ENCODE data around the gene PTPN7. TPM values are rescaled to one million over a fixed set of nuclear protein-coding genes. Genes with fewer than 3 reads are reported as not detected.
A peak's percentile ranks its signal among the peaks of the same experiment; 100 is the strongest.
"Not testable (repeated sequence)": the region's sequence is repeated elsewhere in the genome, so short reads cannot be mapped to it uniquely, and the experiment has no call there.

The PTPN7 gene
- polyA plus RNA-seq, 1 donor, result 1.3 TPM

DNA sequence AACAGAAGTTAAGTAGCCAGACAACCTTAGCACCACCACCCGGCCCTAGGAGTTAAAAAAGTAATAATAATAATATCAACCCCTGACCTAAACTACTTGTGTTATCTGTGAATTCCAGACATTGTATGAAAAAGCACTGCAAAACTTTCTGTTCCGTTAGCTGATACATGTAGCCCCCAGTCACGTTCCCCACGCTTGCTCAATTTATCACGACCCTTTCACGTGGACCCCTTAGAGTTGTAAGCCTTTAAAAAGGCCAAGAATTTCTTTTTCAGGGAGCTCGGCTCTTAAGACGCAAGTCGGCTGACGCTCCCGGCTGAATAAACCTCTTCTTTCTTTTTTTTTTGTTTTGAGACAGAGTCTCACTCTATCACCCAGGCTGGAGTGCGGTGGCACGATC is 6.7 kb upstream of the PTPN7 start:
- not testable (repeated sequence) for DNase-seq

DNA sequence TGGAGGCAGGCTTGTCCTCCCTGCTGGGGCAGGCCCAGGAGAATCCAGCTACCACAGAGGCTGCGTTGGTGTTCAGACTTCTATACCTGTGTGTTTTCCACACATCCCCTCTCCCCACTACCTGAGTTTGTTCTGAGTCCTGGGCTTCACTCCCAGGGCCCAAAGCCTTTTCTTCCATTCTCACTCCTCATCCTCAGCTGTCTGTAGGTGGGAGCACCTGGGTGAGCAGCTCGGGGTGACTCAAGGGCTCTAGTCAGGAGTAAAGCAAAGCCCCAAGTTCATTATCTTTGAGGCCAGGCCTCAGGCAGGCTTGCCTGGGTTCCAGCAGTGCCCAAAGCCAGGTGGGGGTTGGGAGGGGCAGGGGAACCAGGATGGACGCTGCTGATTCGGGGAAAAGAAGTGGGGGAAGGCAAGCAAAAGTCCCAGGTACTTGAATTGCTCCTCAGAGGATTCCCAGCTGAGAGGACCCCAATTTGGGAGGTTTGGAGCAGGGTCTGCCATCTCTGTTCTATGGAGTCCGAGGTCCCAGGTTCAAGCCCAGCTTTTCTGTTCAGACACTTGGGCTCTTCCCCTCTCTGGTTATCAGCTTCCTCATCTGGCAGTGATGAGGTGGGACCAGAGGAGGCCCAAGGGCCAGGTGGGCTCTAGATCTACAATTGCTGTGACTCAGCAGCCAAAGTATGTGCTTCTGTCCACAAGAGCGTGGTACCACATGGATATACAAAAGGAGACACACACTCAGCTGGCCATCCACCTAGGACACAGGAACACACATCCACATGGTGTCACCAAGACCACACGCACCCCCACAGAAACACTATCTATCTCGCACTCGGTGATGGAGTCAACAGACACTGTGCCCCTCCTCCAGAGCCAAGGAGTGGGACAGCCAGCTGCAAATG is 5.8 kb upstream of the PTPN7 start:
- DNase-seq, result no peak

DNA sequence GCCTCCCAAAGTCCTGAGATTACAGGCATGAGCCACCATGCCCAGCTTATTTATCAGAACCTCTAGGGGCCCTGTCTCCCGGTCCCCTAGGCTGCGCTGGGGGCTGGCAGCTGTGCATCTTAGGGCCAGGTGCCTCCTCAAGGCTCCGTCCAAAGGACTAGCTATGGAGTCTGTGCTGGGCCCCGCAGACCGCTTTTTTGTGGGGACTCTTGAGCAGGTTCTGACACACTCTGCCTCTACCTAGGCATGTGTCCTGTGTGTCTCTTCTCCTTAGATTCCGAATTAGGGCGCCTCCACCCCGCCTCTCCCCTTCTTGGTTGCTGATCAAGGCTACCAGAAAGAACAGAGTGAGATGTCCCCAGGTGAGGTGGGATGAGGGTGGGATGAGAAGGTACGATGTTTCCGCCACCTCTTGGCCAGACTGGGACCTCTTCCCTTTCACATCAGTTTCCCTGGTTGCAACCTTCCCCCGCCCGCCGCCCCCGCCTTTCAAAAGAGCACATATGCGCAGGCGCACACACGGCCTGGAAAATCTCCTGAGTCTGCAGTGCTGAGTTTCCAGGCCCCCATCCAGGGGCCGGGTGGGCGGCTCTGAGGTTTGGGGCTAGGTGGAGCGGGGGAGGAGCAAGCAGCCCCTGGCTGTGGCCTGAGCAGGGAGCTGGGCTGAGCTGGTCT is 5.0 kb upstream of the PTPN7 start:
- no peak for DNase-seq

DNA sequence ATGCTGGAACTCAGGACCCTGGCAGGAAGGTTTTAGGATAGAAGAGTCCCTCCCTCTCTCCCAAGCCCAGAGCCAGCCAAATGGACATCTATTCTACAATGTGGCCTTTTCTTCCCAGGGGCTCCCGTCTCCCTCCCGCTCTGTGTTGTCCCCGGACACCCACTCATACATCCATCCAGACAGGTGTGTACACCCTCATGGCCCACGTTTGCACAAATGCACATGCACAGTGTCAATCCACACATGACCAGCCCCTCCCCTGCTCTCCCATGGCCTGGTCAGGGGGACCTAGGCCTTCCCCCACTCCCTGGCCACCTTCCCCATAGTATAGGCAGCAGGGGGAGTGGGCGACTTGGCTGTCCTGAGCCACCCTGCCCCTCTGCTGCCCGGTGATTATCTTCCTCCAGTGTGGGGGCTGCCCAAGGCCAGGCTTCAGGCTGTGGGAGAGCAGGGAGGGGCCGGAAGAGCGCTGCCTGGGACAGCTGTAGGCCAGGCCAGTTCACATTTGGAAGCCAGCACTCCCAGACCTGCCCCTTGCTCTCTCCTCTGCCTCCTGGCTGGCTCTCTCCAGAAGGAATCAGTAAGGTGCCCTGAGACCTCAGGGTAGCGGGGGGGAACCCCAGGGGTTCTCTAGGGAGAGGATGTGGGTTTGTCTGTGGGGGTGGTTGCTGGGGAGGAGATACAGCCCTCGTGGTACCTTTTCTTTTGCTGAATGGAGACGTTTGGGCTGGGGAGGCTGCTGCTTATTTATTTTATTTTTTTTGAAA is 4.1 kb upstream of the PTPN7 start:
- no peak for DNase-seq

DNA sequence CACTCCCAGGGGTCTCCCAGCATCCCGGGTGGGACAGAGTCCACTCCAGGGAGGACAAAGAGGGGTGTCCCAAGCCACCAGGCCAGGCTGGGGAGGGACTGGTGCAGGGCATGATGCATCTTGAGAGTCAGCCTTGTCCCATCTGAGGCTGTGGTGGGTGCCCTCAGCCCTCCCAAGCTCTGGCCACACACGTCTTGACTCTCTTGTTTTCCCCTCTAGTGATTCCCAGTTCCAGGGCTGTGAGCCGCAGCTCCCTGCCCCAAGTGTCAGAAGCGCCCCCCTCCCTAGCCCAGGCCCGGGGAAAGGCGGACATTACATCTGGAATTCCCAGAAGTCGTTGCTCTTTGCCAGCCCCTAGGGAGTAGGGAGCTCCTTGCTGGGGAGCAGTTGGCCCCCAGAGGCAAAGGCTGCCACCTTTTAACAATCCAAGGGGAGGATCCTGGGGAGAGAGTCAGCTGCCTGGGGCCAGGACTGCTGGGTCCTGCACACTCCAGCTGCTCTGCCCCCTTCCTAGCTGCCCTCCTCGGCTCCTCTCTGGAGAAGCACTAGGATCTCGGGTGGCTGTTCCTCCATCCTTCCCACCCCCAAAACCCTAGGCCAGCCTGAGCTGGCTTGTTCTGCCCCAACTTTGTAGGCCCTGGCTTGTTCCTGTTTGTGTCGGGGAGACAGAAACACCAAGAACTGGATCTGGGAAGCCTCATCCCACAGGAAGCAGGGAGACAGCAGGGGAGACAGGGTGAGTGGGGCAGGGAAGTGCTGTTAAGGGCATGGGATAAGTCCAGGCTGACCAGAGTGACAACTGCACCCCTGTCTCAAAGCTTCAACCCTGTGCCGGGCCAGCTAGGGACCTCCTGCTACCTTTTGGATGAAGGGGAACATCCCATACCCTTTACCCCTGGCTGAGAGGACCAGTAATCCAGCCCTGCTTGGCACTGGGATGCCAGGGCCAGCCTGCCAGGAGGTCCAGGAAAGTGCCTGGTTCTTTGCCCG is 3.2 kb upstream of the PTPN7 start:
- DNase-seq, result no peak

DNA sequence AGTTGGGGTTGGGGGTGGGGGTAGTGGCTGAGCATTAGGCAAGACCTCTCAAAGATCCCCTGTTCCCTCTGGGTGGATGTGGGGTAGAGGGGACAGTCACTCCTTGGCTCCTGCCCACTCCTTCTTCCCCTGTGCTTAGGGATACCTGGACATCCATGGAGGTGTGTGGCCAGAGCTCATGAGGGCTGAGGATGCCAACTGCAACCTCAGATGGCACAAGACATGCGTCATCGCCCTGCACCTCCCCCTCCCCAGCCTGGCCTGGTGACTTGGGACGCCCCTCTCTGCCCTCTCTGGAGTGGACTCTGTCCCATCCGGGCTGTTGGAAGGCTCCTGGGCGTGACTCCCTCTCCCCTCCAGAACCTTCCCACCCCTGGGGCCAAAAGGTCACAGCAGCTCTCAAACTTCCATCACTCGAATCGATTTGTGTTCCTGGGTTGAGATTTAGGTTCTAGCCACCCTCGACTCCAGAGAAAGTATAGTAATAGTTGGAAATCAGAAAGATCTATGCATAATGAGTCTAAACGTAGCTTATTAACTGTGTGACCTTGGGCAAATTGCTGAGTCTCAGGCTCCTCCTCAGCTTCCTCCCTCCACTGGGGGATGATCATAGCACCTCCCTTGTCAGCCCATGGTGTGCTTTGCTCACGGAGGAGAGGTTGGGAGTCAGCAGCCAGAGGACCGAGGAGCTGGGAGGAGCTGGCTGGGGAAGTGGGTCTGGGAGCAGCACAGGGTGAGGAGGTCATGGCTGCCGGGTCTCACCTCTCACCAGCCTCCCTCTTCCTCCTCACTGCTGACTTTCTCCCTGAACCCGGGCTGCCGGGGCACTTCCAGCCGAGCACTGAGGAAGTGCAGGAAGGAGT is 2.2 kb upstream of the PTPN7 start:
- DNase-seq, result no peak

DNA sequence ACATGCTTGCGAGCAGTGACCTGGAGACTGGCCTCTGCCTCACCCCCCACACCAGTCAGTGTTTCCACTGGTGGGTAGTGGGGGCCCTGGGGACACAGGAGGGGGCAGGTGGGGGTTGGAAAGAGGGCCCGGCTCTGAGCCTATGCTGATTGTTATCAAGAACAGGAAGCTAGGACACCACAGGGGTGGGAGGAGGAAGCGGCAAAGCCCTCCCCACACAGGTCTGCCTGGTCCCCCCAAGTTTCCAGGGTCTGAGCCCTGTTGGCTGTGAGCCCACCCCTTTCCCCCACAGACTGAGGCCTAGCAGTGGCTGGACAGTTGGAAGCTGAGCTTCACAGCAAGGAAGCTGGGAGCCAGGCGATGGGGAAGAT is 1.6 kb upstream of the PTPN7 start:
- DNase-seq, result no peak

DNA sequence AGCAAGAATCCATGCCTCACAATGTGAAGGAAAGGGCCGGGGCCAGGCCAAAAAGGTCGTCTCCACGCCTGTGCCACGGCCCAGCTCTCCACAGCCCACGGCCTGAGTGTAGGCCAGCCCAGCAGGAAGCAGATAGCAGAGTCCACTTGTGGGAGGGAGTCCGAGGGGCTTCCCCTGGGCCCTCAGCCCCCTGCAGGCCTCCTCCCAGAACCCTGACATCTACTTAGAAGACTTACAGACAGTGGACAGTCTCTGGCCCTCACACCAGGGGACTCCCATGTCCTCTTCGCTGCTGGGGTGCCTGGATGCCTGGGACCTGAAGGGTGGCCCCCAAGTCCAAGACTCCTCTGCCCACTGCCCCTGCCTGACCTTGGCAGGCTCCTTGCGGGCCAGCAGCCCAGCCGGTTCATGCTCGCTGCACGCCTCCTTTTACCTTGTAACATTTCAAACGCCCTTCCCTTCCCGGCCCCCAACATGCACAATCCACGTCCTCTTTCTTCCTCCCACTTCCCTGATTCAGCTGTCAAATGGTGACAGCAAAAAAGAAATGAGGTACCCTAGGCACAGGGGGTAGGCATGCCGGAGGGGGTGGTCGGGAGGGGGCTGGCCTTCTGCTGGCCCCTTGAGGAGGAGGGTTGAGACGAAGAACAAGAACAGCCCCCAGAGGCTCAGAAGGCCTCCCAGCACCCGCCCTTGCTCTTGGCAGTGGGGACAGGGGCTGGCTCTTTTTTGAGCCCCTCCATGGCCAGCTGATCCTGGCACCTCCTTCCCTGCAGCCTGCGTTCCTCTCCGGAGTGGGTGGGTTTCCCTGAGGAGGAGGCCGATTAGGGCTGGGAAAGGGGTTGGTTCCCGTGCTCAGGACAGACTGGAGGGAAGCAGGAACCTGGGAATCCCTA is 997 bp upstream of the PTPN7 start:
- no peak for DNase-seq

DNA sequence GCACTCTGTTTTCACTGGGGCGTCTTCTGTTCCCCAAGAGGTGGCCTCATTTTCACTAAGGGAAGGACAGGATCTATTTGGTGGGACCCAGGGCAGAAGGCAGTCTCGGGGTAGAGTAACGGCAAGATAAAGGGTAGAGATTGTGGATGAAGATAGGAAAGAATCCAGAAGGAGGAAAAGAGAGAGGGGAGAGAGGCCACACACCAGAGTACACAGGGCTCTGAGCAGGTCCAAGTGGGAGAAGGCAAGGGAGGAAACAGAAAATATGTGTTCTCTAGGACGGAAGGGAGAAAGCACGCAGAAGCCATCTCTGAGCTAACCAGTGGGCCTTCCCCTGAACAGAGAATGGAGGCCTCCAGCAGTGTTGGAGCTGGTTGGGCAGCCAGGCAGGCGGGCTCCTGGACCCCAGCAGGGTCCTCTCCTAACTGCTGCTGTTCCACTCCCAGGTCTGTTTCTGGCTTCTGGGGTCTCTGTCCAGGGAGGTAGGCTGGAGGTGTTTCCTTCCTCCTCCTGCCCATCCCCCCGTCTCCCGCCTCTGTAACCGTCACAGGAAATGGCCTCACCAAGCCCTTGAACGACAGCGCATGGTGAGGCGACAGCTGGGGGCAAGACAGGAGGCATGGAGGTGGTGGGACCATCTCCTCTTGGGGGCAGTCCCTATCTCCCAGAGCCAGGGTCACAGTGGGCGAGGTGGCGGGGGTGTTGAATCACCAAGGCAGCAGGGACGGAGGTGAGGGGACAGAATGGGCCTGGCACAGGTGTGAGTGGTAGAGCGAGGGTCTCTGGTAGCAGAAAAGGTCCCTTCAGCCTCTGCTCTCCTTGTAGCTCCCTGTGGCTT is 649 bp downstream of the PTPN7 start:
- no peak for DNase-seq

DNA sequence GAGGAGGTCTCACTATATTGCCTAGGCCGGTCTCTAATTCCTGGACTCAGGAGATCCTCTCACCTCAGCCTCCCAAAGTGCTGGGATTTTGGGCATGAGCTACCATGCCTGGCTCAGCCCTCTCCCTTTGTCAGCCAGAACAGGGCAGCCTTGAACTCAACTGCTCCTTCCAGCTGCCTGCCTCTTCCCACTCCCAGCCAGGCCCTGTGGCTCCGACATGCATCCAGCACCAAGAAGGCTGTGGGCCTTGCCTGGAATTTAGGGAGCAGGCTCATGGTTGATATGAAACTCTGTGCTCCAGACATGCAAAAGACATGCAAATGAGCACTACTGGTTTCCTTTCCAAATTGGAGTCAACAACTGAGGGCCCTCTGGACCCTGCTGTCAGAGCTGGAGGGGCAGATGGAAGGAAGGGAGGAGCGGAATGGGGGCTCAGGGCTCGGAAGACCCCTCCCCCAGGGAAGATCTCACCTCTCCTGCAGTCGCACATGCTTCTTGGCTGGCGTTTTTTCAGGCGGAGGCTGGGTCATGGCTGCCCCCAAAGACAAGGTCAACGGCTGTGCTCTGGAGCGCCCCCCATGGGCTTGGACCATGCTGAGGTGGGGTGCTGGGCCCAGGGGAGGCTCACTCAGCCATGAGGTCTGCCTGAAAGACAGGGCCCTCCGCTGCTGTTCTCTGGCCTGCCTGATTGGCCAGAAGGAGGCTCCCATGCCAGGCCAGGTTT is 1.4 kb downstream of the PTPN7 start:
- no peak for DNase-seq

DNA sequence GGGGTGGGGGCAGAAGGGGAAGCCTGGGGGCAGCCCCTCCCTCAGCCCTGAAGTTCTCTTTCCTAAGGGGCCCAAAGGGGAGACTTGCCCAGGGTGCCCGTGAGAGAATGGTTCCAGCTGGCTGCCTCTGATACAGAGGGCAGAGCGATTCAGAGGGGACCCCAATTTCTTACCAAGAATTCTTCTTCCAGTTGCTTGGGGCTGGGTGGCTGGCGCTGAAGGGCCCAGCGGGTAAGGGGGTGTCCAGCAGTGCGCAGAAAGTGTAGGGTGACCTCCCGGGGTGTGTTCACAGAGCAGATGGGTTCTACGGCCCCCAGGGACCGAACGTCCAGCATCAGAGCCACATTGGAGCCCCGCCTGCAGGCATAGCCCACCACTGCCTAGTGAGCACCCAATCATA is 2.5 kb downstream of the PTPN7 start:
- no peak for DNase-seq

DNA sequence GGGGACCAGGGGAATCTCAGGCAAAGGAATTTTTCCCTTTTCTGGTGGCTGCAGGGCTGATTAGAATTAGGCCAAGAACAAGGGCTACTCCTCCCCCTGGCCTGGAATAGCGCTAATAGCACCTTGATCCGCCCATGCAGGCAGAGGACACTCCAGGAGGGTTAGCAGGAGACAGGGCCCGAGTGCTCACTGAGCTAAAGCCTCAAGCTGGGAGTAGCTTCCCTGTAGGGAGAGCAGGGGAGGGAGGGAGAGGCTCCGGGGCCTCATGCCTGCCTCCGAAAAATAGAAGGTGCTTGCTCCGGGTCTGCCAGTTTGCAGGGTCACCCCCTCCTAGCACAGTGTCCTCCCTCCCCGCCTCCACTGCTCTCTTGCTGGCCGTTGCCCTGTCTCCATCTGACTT is 3.8 kb downstream of the PTPN7 start:
- no peak for DNase-seq

DNA sequence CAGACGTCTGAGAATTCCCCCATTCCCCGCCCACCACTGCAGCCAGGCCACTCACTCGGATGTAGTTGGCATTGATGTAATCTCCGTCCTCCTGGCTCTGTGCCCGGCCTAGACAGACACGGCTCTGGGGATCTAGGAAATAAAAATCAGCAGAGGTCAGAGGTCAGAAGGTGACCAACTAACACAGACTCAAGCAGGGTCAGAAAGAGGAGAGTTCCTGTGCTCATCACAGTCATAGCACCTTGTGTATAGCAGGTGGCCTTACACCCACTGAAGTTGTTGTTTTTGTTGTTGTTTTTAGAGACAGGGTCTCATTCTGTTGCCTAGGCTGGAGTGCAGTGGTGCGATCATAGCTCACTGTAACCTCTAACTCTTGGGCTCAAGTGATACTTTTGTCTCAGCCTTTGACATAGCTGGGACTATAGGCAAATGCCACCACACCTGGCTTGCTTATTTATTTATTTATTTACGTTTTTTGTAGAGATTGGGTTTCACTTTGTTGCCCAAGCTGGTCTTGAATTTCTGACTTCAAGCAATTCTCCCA is 4.9 kb downstream of the PTPN7 start:
- DNase-seq, result no peak

DNA sequence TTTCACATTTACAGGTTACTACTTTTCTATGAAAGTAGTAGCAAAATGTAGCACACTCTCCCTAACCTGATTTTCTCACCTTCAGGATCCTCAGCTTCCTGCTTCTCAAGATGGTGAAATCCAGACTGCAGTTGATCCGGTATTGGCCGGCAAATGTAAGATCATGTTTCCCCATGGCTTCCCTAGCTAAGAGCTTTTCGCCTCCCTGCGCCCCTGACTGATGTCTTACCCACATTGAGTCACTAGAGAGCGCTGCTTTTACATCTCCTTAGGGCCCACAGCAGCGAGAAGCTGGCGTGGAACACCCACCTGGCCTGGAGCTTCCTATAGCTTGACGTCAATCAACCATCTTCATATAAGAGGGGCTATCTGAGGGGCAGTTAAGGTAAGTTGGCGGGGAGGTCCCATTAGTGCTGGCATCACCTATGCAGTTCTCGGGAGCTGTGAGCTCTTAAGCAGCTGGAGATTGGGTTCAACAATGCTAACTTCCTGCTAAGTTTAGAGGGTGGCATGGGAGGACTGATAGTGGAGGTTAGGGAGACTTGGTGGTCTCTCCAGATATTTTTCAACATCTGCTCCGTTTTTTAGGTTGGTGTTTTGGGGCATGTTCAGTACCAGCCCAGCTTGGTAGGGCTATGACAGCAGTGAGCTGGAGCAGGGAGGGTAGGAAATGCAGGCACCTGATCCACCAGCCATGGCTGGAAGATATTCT is 5.5 kb downstream of the PTPN7 start:
- peak; percentile 85 for DNase-seq

DNA sequence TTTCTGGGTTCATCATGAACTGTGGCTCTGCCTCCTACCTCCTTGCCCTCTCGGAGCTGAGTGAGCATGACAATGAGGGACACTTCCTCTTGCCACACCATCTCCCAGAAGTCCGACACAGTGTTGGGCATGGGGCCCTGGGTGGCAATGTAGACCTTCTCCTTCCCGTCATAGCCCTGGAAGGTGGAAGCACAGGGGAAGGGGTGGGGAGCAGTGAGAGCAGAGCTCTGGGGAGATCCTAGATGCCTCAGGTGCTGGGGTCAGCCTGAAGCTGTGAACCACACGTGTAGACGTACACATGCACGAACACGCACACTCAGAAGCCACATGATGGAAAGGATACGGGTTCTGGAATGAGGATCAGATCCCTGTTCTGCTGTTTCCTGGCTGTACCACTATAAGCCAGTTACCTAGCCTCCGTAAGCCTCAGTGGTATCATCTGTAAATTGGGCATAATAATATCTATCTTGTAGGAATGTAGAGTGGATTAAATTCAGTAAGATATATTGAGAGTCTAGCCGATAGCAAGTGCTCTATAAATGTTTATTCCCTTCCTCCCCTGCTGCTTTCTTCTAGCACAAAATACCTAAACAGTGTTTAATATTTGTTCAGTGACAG is 6.1 kb downstream of the PTPN7 start:
- no peak for DNase-seq

DNA sequence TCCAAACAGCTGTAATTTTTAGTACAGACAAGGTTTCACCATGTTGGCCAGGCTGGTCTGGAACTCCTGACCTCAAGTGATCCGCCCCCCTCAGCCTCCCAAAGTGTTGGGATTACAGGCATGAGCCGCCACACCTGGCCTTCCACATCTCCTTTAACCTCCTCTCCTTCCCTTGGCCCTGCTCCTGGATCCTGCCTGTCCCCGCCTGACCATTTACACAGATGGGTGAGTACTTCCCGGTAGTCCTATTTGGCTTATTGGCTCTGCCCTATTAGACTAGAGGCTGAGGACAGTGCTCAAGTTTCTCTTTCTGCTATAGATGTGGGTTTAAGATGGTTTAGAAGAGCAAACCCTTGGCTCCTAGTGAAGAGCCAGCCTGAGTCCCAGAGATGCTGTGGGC is 7.1 kb downstream of the PTPN7 start:
- no peak for DNase-seq
